GM19193 (cell line): ENCODE measurements around the gene SRM.

Source experiments
- POLR2A ChIP-seq: IDR thresholded peaks from 4 replicates; pipeline ENCODE4 v1.6.1; 2011; ENCODE audit not compliant: insufficient read depth, insufficient read length; ENCODE audit errors: extremely low read depth

SRM gene

DNA sequence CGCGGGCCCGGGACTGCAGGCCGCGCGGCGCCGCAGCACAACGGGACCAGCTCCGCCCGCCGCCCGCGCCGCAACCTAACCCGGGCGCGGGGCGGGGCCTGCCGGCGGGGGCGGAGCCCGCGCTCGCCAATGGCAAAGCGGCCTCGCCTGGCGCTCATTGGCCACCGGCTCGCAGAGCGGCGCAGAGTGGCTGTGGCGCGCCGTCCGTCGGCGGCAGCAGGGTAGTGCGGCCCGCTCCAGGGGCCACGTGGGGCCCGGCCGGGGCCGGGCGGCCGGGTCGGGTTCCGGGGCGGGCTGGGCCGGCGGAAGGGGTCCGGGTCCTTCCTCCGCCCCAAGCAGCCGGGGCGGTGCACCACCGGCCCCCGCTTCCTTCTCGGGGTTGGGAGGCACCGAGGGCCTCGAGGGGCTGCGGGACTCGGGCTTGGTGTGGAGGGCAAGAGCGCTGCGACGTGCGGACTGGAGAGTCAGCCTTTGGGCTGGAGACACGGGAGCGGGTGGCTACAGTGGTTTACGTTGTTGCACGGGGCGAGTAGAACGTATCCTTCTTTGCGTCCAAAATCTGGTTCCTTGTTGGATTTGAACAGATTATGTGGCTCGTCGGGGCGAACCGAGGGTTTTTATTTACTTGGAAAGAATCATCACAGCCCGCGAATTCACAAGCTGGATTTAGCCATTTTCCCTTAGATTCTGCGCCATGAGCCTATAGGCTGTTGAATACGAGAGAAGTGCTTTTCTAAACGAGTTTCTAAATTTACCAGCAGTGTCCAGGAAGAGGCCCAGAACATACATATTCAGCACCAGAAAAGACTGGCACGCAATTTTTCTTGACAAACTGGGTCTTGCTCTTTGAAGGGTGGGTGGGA is at the start of gene SRM:
TSS of gene SRM (minus strand) at position 51 of the 863 bp plus-strand sequence. CDS start 75 bp downstream, outside the sequence.
- TF ChIP-seq POLR2A: peak; percentile 74

GRCh38 chr1:11109047-11109760 is 49.4 kb upstream of the SRM start:
- no peak for TF ChIP-seq POLR2A

DNA sequence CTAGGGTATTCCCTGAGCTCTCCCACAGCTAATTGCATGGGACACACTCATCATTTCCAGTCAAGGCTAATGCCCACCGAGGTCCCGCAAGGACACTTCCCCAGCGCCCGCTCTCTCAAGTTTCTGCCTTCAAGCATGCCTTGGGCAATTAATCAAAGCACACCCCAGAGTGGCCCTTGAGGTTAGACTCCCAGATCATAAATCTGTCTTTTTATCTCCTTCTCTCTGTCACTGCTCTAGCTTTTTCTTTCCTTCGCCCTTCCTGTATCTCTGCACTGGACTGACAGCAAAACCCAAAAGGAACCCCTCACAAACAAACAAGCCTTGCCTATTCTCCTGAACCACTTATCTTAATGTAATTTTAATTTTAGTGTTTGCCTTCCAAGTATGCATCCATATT is 47.8 kb upstream of the SRM start:
- TF ChIP-seq POLR2A: no peak

- no peak for TF ChIP-seq POLR2A
Measured at GRCh38 chr1:11105586-11105985, 45.8 kb upstream of the SRM start.

- TF ChIP-seq POLR2A: no peak
Measured at GRCh38 chr1:11101347-11101746, 41.5 kb upstream of the SRM start.

GRCh38 chr1:11100149-11100493 is 40.3 kb upstream of the SRM start:
- TF ChIP-seq POLR2A: no peak

DNA sequence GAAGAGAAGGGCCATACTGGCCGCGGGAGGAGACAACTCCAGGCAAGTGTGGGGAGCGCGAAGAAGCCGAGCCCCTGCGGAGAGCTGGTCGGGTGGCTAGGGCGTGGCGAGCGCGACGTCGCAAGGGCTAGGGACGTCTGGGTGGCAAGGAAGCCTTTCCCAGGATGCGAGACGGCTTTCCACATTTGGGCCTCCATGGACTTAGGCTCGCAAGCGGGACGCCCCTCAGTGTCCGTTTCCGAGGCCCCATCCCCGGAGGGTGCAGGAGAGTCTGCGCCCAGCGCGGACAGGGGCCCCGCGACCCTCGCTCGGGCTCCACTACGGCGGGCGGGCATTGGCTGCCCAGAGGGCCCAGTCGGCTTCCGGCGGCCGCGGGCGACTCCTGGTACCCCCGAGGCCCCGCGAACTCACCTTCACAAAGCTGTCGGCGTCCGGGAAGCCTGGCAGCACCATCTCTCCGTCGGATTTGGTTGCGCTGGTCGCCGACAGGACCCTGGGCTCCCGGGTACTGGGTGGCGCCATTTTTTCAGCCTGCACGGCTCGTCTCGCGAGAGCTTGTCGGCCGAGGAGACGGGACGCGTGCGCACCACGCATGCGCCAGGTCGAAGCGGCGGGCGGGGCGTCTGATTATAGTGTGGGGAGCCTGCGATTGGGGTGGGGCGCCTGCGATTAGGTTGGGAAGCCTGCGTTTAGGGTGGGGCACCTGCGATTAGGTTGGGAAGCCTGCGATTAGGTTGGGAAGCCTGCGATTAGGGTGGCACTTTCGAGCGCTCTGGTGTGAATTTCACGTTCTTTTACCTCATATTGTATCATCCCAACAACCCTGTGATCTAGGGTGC is 39.7 kb upstream of the SRM start, which contains the start of gene EXOSC10:
TSS of gene EXOSC10 (minus strand) at position 560 of the 839 bp plus-strand sequence. CDS start at position 522, 38 bp downstream.
- peak; percentile 80 for TF ChIP-seq POLR2A

DNA sequence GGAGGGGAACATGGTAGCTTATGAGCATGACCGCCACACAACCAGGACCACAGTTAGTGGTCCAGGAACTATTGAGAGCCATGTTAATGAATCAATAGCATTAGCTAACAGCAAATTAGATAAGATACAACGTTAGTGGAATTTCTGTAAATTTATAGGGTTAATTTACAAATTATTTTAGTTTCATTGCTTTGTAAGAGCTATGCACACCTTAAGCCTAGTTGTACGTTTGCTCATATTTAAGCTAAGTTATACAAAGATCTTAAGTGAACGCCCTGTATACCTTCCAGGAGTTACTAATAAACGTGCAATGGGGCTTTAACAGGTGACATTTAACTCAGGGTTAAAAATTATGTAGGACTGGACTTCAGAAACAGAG is 39.1 kb upstream of the SRM start:
- no peak for TF ChIP-seq POLR2A

DNA sequence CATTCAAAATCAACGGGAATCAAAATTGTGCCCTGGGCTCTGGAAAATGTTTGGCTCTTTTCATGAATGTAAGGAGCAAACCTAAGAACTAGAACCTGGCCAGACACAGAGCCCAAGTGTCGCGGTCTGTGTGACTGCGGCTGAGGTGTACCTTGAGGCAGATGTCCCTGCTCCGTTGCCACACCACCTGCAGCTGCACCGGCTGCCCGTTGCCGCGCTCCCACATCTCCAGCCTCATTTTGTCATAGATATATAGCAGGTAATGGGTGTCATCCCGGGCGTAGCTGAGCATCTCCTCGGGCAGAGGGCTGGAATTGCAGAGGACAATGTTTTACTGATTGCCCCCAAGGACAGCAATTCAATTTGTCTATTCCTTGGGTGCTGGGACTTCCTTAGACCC is 21.1 kb upstream of the SRM start:
- no peak for TF ChIP-seq POLR2A

DNA sequence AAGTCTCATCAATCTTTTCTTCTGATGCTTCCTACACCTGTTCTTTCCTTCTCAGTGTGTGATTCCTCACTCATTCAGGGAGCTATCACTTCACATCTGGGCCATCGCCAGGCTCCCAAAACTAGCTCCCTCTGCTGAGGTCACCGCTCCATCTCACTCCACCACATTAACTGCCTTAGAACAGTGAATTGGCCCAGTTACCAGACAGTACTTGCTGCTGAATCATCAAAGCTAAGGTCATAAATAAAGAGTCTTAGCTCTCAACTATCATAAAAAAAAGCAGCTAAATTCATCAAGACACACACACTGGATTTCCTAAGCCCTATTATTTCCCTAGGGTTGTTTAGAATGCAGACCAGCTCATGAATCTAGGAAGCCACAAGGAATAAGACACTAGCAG is 18.8 kb upstream of the SRM start:
- no peak for TF ChIP-seq POLR2A

DNA sequence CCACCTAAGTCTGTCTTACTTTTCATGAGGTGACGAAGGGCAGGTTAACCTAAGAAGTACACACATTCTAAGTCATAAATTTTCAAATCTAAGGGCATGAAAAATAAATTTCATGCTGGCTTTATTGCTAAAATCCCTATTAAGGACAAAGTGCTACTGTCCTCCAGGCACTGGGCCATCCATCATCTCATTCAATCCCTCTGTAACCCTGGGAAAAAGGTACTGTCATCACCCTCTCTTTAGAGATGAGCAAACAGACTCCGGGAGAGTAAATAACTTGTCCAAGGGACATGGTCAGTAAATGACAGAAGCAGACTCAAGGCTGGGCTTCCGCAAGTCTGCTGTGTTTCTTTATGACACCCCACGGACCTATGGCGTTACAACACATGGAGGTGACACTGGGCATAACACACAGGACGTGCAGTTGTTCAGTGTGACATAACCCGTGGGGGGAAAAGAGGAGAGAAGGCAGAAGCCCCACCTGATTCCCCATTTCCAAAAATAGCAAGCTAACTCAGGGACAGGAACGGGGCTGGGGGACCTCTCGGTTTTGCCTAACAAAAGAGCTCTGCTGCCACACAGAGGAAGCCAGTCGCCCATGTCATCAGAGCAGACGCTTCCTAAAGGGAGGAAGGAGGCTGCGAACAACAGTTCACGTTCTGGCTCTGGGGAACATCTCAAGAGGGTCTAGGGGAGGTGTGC is 12.5 kb upstream of the SRM start:
- TF ChIP-seq POLR2A: no peak

DNA sequence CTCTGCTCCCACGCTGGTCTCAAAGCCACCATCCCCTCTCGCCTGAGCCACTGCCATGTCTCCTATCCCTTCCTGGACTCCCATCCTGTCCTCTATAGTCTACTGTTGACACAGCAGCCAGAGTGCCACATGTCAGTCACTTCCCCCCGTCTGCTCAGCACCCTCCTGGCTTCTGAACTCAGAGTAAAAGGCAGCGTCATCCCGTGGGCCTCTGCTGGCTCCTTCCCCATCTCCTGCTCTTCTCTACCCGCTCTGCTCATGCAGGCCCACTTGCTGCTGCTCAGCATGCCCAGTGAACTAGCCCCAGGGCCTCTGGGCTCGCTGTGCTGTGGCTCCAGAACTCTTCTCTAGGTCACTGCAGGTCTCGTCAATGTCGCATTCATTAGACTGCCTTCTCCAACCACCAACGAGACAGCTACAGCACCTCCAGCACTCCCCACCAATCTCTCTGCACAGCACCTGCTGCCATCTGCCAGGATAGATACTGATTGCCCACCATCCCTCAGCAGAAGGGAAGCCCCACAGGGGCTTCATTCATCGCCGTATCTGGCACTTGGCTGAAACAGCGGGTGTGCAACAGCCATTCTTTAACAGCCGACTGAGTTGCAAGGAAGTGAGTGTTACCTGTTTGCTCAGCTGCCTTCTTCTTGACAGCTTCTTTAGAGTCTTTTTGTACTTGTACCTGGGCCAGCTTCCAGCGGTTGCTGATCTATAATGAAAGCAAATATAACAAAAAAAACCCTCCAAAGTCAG is 11.8 kb upstream of the SRM start:
- TF ChIP-seq POLR2A: no peak

DNA sequence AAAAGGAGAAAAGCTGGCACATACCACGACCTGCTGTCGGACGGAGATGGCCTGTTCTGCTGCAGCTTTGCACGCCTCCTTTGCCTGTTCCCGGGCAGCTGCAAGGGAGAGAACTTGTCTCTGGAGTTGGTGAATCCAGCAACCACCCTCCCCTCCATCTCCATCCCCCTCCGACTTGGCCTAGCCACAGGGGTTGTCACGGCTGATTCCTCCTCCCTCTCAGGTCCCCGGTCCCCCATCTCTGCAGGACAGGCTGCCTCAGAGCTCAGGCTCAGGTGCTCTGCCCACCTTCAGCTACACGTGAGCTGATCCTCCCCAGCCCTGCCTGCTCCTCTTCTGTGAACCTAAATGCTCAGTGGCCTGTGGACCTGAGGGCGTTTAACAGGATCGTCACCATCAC is 11.1 kb upstream of the SRM start:
- no peak for TF ChIP-seq POLR2A
